ENCODE data around the gene LIPH.
A peak's percentile ranks its signal among the peaks of the same experiment; 100 is the strongest.
"Not testable (repeated sequence)": the region's sequence is repeated elsewhere in the genome, so short reads cannot be mapped to it uniquely, and the experiment has no call there.

Gene LIPH

GRCh38 chr3:185552358-185552877, at the start of gene LIPH:
Gene LIPH (minus strand): TSS chr3:185552588. CDS start chr3:185552471, 117 bp downstream.
- DNase-seq (ENCODE audit: low read depth): no peak

- DNase-seq (ENCODE audit: low read depth): no peak
These were observed 43.1 kb upstream of the LIPH start for GRCh38 chr3:185595526-185595925.

GRCh38 chr3:185594073-185594472, 41.7 kb upstream of the LIPH start:
- DNase-seq (ENCODE audit: low read depth): no peak

GRCh38 chr3:185586686-185587039, 34.3 kb upstream of the LIPH start:
- no peak for DNase-seq (ENCODE audit: low read depth)

- DNase-seq (ENCODE audit: low read depth): peak; percentile 98
These were observed 33.7 kb upstream of the LIPH start, which contains the start of gene SENP2 for GRCh38 chr3:185585859-185586685. Gene SENP2 (plus strand): TSS chr3:185586295. CDS start chr3:185586414, 119 bp downstream.

- no peak for DNase-seq (ENCODE audit: low read depth)
These were observed 33.1 kb upstream of the LIPH start for GRCh38 chr3:185585518-185585858.

GRCh38 chr3:185584686-185585085, 32.3 kb upstream of the LIPH start:
- DNase-seq (ENCODE audit: low read depth): no peak

GRCh38 chr3:185583925-185584324, 31.5 kb upstream of the LIPH start:
- DNase-seq (ENCODE audit: low read depth): no peak

- DNase-seq (ENCODE audit: low read depth): no peak
These were observed 30.5 kb upstream of the LIPH start for GRCh38 chr3:185582871-185583270.

- DNase-seq (ENCODE audit: low read depth): no peak
These were observed 29.8 kb upstream of the LIPH start for GRCh38 chr3:185582236-185582635.

GRCh38 chr3:185575108-185575869, 22.9 kb upstream of the LIPH start:
- DNase-seq (ENCODE audit: low read depth): not testable (repeated sequence)

- DNase-seq (ENCODE audit: low read depth): no peak
These were observed 19.8 kb upstream of the LIPH start for GRCh38 chr3:185572183-185572582.

GRCh38 chr3:185561958-185562357, 9.6 kb upstream of the LIPH start:
- no peak for DNase-seq (ENCODE audit: low read depth)

GRCh38 chr3:185561374-185561943, 9.1 kb upstream of the LIPH start:
- no peak for DNase-seq (ENCODE audit: low read depth)

- no peak for DNase-seq (ENCODE audit: low read depth)
These were observed 8.3 kb upstream of the LIPH start for GRCh38 chr3:185560676-185561075.

- no peak for DNase-seq (ENCODE audit: low read depth)
These were observed 7.3 kb upstream of the LIPH start for GRCh38 chr3:185559706-185560090.

GRCh38 chr3:185558395-185558794, 6.0 kb upstream of the LIPH start:
- no peak for DNase-seq (ENCODE audit: low read depth)

GRCh38 chr3:185556640-185557039, 4.3 kb upstream of the LIPH start:
- DNase-seq (ENCODE audit: low read depth): not testable (repeated sequence)

GRCh38 chr3:185555860-185556347, 3.5 kb upstream of the LIPH start:
- no peak for DNase-seq (ENCODE audit: low read depth)

- DNase-seq (ENCODE audit: low read depth): no peak
These were observed 2.7 kb upstream of the LIPH start for GRCh38 chr3:185555101-185555501.

GRCh38 chr3:185549651-185550111, 2.7 kb downstream of the LIPH start:
- DNase-seq (ENCODE audit: low read depth): no peak

- DNase-seq (ENCODE audit: low read depth): no peak
These were observed 3.3 kb downstream of the LIPH start for GRCh38 chr3:185549122-185549521.

- DNase-seq (ENCODE audit: low read depth): no peak
These were observed 11.7 kb downstream of the LIPH start for GRCh38 chr3:185540695-185541094.
